H9 (cell line): ENCODE data around the gene TFDP1. TPM values are rescaled to one million over a fixed set of nuclear protein-coding genes. Genes with fewer than 3 reads are reported as not detected.

Experiments
- DNase-seq: peaks from one replicate; pipeline ENCODE4 v3.0.0-alpha.2; 2017
- H2AFZ ChIP-seq: one replicate; pipeline ENCODE4 v1.6.1; 2013; ENCODE audit warnings: mild to moderate bottlenecking, low read length, control low read depth, moderate library complexity
- H2AK5ac ChIP-seq: 2 replicates; pipeline ENCODE4 v1.6.1; 2013; ENCODE audit warnings: low read length, control low read depth, mixed read lengths; ENCODE audit not compliant: insufficient read length
- H2BK120ac ChIP-seq: one replicate; pipeline ENCODE4 v1.6.1; 2013; ENCODE audit warnings: low read depth, mild to moderate bottlenecking, low read length, control low read depth, inconsistent platforms; ENCODE audit not compliant: poor library complexity, severe bottlenecking
- H2BK12ac ChIP-seq: 2 replicates; pipeline ENCODE4 v1.6.1; 2013; ENCODE audit warnings: low read length, control low read depth, mixed read lengths, low read depth; ENCODE audit not compliant: insufficient read length
- H2BK15ac ChIP-seq: 2 replicates; pipeline ENCODE4 v1.6.1; 2013; ENCODE audit warnings: low read depth, low read length, control low read depth
- H2BK20ac ChIP-seq: one replicate; pipeline ENCODE4 v1.6.1; 2013; ENCODE audit warnings: low read depth, mild to moderate bottlenecking, low read length, control low read depth, inconsistent platforms; ENCODE audit not compliant: poor library complexity, severe bottlenecking
- H2BK5ac ChIP-seq: 2 replicates; pipeline ENCODE4 v1.6.1; 2013; ENCODE audit warnings: low read length, control low read depth, mixed read lengths; ENCODE audit not compliant: insufficient read length
- H3K14ac ChIP-seq: 2 replicates; pipeline ENCODE4 v1.6.1; 2013; ENCODE audit warnings: low read length, control low read depth; ENCODE audit not compliant: insufficient read depth
- H3K18ac ChIP-seq: 2 replicates; pipeline ENCODE4 v1.6.1; 2013; ENCODE audit warnings: low read depth, mild to moderate bottlenecking, mixed read lengths, low read length, control low read depth; ENCODE audit not compliant: insufficient read length
- H3K23ac ChIP-seq: 2 replicates; pipeline ENCODE4 v1.6.1; 2013; ENCODE audit warnings: low read length, control low read depth, mixed read lengths, low read depth; ENCODE audit not compliant: insufficient read length
- H3K23me2 ChIP-seq: 2 replicates; pipeline ENCODE4 v1.6.1; 2013; ENCODE audit warnings: low read depth, mild to moderate bottlenecking, mixed read lengths, low read length, control low read depth; ENCODE audit not compliant: insufficient read length, poor library complexity, severe bottlenecking
- H3K27ac ChIP-seq: 2 replicates; pipeline ENCODE4 v1.5.1; 2013; ENCODE audit warnings: low read length, control low read depth, mixed read lengths, low read depth; ENCODE audit not compliant: insufficient read length
- H3K27me3 ChIP-seq: 2 replicates; pipeline ENCODE4 v1.6.1; 2013; ENCODE audit warnings: low read length, control low read depth, inconsistent platforms; ENCODE audit not compliant: insufficient read depth
- H3K4ac ChIP-seq: 2 replicates; pipeline ENCODE4 v1.6.1; 2013; ENCODE audit warnings: low read depth, mild to moderate bottlenecking, control low read depth, inconsistent platforms, low read length, moderate library complexity
- H3K4me1 ChIP-seq: 2 replicates; pipeline ENCODE4 v1.6.1; 2013; ENCODE audit warnings: low read length, control low read depth, inconsistent platforms; ENCODE audit not compliant: insufficient read depth
- H3K4me2 ChIP-seq: 2 replicates; pipeline ENCODE4 v1.6.1; 2013; ENCODE audit warnings: low read length, control low read depth, mixed read lengths; ENCODE audit not compliant: insufficient read length, insufficient read depth
- H3K56ac ChIP-seq: 2 replicates; pipeline ENCODE4 v1.6.1; 2013; ENCODE audit warnings: low read depth, mild to moderate bottlenecking, mixed read lengths, low read length, control low read depth; ENCODE audit not compliant: insufficient read length
- H3K79me1 ChIP-seq: 2 replicates; pipeline ENCODE4 v1.6.1; 2013; ENCODE audit warnings: low read depth, mild to moderate bottlenecking, moderate library complexity, low read length, control low read depth, inconsistent platforms; ENCODE audit not compliant: insufficient read depth, poor library complexity, severe bottlenecking
- H3K79me2 ChIP-seq: 2 replicates; pipeline ENCODE4 v1.6.1; 2013; ENCODE audit warnings: low read length, control low read depth, inconsistent platforms; ENCODE audit not compliant: insufficient read depth
- H3K9ac ChIP-seq: 2 replicates; pipeline ENCODE4 v1.6.1; 2013; ENCODE audit warnings: low read length, control low read depth, mixed read lengths; ENCODE audit not compliant: insufficient read length; ENCODE audit errors: extremely low read depth
- H3K9me3 ChIP-seq: one replicate; pipeline ENCODE4 v1.6.1; 2013; ENCODE audit warnings: low read depth, low read length, inconsistent platforms; ENCODE audit not compliant: control insufficient read depth
- H3T11ph ChIP-seq: one replicate; pipeline ENCODE4 v1.6.1; 2013; ENCODE audit warnings: mild to moderate bottlenecking, low read length, control low read depth, inconsistent platforms
- H4K20me1 ChIP-seq: one replicate; pipeline ENCODE4 v1.6.1; 2013; ENCODE audit not compliant: control insufficient read depth, insufficient read length, insufficient read depth
- H4K5ac ChIP-seq: 2 replicates; pipeline ENCODE4 v1.6.1; 2013; ENCODE audit warnings: low read depth, mild to moderate bottlenecking, mixed read lengths, low read length, control low read depth; ENCODE audit not compliant: insufficient read length
- H4K8ac ChIP-seq: replicated peaks from 2 replicates; pipeline ENCODE4 v1.6.1; 2013; ENCODE audit warnings: low read length, control low read depth, mixed read lengths, low read depth; ENCODE audit not compliant: insufficient read length
- H4K91ac ChIP-seq: 2 replicates; pipeline ENCODE4 v1.6.1; 2013; ENCODE audit warnings: low read depth, mild to moderate bottlenecking, moderate library complexity, mixed read lengths, low read length, control low read depth; ENCODE audit not compliant: insufficient read length
- H3K27ac Mint-ChIP-seq, 3 experiments: 2 replicates in 2 of 3; 3 replicates in 1 of 3; pipeline ENCODE4 v1.8.0; 2020 to 2021; ENCODE audit warnings: mixed read lengths in 3 of 3, mild to moderate bottlenecking in 1 of 3, moderate library complexity in 1 of 3
- H3K27me3 Mint-ChIP-seq: 2 replicates; pipeline ENCODE4 v1.8.0; 2021; ENCODE audit warnings: low read depth, mild to moderate bottlenecking, moderate library complexity, mixed read lengths
- H3K36me3 Mint-ChIP-seq, 3 experiments: 2 replicates in 2 of 3; 3 replicates in 1 of 3; pipeline ENCODE4 v1.8.0; 2020 to 2021; ENCODE audit warnings: low read depth in 3 of 3, mixed read lengths in 3 of 3; ENCODE audit not compliant: insufficient read depth in 1 of 3
- H3K4me1 Mint-ChIP-seq, 2 experiments: 2 replicates each; pipeline ENCODE4 v1.8.0; 2020; ENCODE audit warnings: mixed read lengths in 2 of 2
- H3K4me3 Mint-ChIP-seq, 2 experiments: 2 replicates in 1 of 2; 3 replicates in 1 of 2; pipeline ENCODE4 v1.8.0; 2020 to 2021; ENCODE audit warnings: mild to moderate bottlenecking in 2 of 2, mixed read lengths in 2 of 2, moderate library complexity in 1 of 2
- H3K9me3 Mint-ChIP-seq, 2 experiments: 2 replicates in 1 of 2; 3 replicates in 1 of 2; pipeline ENCODE4 v1.8.0; 2020; ENCODE audit warnings: mild to moderate bottlenecking in 2 of 2, mixed read lengths in 2 of 2, moderate library complexity in 1 of 2
- CTCF ChIP-seq: fragments of 200-600 bp; sonication (generic); conservative IDR thresholded peaks from 3 replicates; pipeline ENCODE4 v1.8.0; 2021; ENCODE audit warnings: antibody characterized with exemption, mild to moderate bottlenecking
- WGBS: extraction: QIAGEN DNeasy Blood & Tissue Kit; methylation state at CpG from one replicate; pipeline ENCODE4 v1.1.7; 2013; ENCODE audit warnings: missing lambda C conversion rate, low lambda C conversion rate, mixed read lengths; ENCODE audit not compliant: insufficient read length; ENCODE audit errors: extremely low coverage; 5-methylcytosine and 5-hydroxymethylcytosine counted together
- total RNA-seq: library from RNA; stranded (reverse); gene quantifications from 2 replicates; pipeline ENCODE4 v1.2.1, GENCODE V29; 2021

Gene TFDP1
- total RNA-seq, 1 experiment from 2014 or later = 111 TPM

- H3K4me2 ChIP-seq = no peak overlapping the region
- no peaks in the 10 kb centered on the region; the same call in 1 of the 2 replicates for H3K79me2 ChIP-seq
- no peak overlapping the region for H2AFZ ChIP-seq
- H3K79me1 ChIP-seq = no peaks in the 10 kb centered on the region
- no peaks in the 10 kb centered on the region for H3K9me3 ChIP-seq
- no peak overlapping the region for H4K5ac ChIP-seq
- no CpG with 5 or more reads among the region's 10 CpGs for WGBS
- peak; percentile 15 for DNase-seq
- H3K9me3 Mint-ChIP-seq = no peaks in the 10 kb centered on the region
- no peak overlapping the region for H2BK120ac ChIP-seq
- H2BK15ac ChIP-seq = no peak overlapping the region
- no peaks in the 10 kb centered on the region; the same call in 1 of the 2 replicates for H3K27me3 Mint-ChIP-seq
- H2BK12ac ChIP-seq = no peak overlapping the region
- peaks cover 5 to 19% (median 9%) of the 10 kb centered on the region in 3 experiments; a peak in 6 of 7 replicates for H3K36me3 Mint-ChIP-seq
- peak overlapping the region in 2 of 3 experiments; percentile 44 to 47; a peak in 3 of 7 replicates for H3K27ac Mint-ChIP-seq
- no peaks in the 10 kb centered on the region for H3K23me2 ChIP-seq
- no peak overlapping the region for H3K14ac ChIP-seq
- no peak overlapping the region for H3K9ac ChIP-seq
- no peak overlapping the region for H3K23ac ChIP-seq
- H3K18ac ChIP-seq = no peak overlapping the region
- H3K4me1 Mint-ChIP-seq = peaks cover 4 to 25% of the 10 kb centered on the region in 2 experiments; a peak in 3 of 4 replicates
- H3K4me1 ChIP-seq = no peaks in the 10 kb centered on the region
- peaks cover 3% of the 10 kb centered on the region for H4K20me1 ChIP-seq
- no peak overlapping the region for H4K91ac ChIP-seq
- no peak overlapping the region for H3K4me3 Mint-ChIP-seq
- no peaks in the 10 kb centered on the region for H3K27me3 ChIP-seq
- H2BK5ac ChIP-seq = no peak overlapping the region
- H3K27ac ChIP-seq = no peak overlapping the region
- H3K4ac ChIP-seq = no peak overlapping the region
- H2AK5ac ChIP-seq = no peak overlapping the region
- H3T11ph ChIP-seq = no peak overlapping the region
- no peak overlapping the region for H4K8ac ChIP-seq
- no peak overlapping the region for H3K56ac ChIP-seq
- no peak overlapping the region for H2BK20ac ChIP-seq
- no peak for TF ChIP-seq CTCF
Observed at GRCh38 chr13:113544896-113545295, 39.7 kb upstream of the TFDP1 start.
